GM19023 (cell line): Measurements from ENCODE around the gene ARL4C.

Experiments used
- ATAC-seq: cut with Tn5 transposase; IDR thresholded peaks from one replicate; pipeline ENCODE4 v1.9.1; 2021; ENCODE audit warnings: mild to moderate bottlenecking, moderate library complexity; ENCODE audit not compliant: unreplicated experiment

The ARL4C gene

DNA sequence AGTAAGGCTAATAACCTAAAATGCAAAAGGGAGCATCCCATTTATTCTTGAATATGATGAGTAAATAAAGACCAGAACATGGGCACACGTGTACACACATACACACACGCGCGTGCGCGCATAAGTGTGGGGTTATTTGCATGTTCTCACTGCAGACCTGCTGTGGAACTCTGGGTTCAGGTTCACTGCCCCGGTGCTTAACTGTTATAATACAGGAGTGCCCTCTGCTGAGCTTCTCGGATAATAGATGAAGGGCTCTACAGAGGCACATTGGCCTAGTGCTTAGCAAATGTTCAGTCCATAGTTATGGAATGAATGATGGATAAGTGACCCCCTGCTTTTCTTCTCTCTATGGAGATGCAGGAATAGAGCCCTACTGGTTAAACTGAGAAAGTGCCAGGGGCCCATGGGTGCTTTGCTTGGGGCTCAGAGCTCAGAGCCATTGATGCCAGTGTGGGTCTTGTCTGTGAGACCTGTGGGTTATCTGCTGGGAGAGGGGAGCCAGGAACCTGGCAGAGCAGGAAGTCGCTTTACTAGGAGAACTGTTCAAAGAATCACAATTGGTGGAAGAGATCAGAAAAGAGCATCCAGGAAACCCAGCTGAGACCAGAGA, 3.6 kb upstream of the ARL4C start:
- peak; percentile 35 for ATAC-seq

DNA sequence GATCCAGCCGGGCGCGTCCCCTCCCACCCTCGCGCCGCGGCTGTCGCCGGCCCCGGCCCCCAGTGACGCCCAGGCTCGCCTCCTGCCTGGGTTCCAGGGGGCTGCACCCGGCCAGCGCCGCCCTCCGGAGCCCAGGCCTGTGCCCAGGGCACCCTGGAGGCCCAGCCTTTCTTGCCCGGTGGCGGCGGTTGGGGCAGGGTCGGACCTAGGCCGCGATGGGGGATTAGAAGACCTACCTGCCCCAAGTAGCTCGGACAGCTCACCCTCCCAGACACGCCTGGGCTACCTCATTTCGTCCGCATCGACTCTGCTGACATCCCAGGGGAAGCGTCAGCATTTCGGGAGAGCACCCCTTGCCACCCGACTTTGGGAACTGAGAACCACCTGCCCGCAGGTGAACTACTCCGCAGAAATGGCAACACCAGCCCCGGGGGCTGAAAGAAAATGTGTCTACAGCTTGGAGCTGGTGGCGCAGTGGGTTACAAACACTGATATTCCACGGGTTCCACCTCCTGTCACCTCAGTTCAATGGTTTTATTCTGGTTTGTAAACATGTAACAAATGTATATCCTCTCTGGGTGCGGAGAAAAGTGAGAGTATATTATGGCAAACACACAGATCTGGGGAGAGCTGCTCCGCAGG, 834 bp upstream of the ARL4C start:
- ATAC-seq: no peak

DNA sequence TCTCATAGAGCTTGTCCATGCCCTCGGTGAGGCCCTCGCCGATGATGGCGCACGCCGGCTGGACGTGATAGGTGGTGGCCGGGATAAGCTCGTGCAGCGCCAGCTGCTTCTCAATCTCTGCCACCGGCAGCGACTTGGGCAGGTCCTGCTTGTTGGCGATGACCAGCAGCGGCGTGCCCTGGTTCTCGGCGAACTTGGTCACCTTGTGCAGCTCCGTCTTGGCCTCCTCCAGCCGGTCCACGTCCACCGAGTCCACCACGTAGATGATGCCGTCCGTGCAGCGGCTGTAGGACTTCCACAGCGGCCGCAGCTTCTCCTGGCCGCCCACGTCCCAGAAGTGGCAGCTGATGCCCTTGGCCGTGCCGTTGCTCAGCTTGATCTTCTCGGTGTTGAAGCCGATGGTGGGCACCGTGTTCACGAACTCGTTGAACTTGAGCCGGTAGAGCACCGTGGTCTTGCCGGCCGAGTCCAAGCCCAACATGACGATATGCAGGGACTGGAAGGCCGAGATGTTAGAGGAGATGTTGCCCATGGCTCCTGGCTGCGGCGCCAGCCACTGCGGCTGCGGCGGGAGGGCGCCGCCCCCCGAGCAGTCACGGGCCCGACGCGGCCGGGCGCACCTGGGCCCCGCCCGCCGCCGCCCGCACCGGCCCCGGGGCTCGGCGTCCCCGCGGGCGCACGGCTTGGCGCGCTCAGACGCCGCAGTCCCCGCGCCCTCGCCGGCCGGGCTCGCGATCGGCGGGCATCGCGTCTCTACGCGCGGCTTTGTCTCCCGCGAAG, 636 bp downstream of the ARL4C start:
- peak; percentile 57 for ATAC-seq

DNA sequence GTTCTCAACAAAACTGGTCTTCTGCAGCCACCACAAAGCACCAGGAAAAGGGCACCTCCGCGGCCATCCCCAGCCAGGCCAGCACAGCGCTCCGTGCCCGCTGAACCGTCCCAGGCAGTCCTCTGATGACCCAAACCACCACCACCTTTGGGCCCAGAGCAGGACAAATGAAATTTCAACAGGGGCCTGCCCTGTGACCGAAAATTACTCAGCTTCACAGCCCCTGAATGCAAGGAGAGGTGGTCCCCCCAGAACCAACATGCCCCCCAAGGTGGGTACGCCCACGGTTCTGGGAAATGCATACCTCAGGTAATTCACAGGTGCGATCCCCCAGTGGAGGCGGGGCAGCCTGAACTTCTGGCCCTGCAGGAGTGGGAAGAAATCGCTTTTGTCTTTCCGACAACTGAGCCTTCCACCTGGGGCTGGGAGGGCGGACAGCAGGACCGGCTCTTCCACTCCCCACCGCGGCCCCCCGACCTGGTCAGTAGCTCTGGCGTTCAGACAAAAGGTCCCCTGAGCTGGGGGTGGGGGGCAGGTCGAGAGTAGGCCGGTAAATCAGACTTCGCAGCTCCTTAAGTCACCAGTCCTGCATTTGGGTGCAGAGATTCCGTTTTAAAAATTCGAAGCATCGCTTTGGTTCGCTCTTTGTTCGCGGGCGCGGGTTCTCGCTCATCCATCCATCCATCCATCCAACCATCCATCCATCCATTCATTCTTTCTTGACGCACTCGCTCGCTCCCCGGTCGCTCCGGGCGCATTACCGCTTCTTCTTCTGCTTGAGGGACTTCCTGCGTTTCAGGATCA, 1.4 kb downstream of the ARL4C start:
- ATAC-seq: no peak

DNA sequence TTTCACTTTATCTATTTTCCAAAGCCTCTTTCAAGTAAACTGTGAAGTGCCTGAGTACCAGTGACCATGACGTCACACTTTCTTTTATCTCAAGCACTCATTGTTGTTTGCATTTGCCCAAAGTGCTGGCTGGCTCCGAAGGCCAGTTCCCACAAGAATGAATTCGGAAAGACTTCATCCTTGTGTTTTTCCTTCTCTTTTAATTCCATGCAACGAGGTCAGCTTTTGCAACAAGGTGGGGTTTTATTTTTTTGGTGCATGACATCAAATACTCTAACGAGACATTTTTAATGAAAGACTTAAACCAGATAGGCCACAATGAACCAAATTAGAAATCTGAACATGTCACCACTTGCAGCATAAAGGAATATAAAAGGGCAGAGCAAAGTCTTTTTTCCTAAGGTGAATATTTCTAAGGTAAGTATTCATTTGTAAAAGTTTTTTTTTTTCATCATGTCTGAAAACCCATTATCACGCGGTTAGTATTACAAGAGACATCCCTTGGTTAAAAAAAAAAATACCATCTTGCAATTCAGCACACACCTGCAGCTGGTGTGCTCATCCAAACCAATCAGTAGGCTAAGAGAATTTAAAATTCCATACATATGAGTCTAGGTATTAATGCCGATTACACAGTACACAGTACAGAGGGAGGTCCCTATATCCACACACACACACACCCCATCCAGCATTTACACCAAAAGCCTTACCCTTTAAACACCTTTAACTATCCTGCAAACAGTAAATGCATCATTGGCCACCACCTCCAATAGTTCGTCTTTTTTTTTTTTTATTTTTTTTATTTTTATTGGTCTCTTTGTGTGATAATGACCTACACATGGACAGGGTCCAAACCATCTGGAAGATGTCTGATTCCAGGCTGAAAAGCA, 2.3 kb downstream of the ARL4C start:
- no peak for ATAC-seq

DNA sequence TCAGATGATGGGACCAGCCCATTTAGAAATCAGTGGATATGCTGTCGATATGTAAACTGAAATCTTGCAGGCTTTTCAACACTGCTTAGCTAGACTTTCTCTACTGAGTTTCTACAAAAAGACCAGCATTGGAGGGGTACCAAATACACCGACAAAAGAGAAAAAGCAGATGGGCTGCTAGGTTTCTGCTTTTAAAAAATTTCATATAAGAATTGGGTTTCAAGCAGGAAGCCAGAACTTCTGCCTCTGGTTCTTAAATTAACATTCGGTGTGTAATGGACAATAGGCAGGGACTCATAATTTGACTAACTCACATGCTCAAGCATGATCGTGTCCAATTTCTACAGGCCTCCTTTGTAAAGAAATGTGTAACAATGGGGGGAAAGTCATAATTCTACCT, 3.1 kb downstream of the ARL4C start:
- no peak for ATAC-seq

DNA sequence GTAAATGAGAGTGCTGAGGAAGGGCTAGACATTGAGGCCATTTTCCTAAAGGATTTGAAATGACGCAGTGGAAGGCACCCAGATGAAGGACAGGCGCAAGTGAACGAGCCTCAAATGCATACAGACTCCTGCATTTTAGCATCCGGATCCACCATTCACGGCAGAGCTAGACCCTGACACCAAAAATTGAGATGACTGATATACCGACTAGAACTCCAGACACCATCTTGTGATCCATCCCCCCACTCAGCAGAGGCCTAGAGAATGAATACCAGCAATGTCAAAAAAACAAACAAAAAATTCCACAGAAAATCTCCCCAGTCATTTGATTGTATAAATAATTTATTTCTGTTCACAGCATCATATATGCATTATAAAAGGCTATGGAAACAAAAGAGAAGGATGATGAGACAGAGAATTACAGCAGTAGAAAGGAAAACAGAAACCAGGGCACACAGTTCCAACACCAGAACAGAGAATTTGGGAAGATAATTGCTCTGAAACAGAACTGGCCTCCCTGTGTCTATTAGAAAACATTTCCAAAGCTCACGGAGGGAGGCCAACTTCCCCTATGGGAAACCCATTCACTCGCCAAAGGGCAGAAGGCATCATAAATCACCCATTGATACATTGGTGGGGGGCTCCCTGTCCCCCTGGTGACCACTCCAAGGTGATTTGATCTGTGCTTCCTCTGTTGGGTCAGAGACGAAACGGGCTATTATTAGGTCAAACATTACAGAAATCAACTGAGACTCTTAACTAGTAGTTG, 4.0 kb downstream of the ARL4C start:
- no peak for ATAC-seq

DNA sequence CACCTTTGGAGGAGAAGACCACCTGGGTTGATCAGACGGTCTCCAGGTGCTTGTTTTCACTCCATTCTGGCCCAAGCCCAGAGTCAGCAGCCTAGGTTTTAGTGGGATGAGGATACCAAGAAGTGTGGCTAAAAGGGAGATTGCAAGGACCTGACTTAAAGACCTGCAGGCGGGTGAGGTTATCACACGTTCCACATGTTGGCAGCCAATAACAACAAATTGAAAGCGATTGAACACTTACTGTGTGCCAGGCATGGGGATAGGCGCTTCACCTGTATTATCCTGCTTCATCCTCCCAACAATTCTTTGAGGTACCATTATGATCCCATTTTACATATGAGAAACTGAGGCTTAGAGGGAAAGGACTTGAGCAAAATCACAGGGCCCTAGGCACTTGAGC, 5.0 kb downstream of the ARL4C start:
- no peak for ATAC-seq

DNA sequence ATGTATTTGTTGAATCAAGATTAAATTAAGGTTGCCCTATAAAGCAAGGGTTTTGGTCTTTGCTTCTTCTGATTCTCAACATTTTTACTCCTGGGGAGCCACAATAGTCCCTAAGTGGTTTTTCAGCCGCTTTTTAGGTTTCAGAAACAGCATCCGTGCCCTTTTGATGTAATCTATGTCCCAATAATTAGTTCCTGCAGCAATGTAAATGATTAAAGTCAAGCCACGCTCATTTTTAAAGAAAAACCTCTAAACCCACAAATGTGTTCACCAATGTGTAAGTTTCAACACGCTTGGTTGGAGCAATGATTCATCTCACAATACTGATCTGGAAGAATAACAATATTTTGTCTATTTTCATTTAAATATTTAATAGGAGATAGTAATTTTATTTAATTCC, 5.6 kb downstream of the ARL4C start:
- no peak for ATAC-seq

DNA sequence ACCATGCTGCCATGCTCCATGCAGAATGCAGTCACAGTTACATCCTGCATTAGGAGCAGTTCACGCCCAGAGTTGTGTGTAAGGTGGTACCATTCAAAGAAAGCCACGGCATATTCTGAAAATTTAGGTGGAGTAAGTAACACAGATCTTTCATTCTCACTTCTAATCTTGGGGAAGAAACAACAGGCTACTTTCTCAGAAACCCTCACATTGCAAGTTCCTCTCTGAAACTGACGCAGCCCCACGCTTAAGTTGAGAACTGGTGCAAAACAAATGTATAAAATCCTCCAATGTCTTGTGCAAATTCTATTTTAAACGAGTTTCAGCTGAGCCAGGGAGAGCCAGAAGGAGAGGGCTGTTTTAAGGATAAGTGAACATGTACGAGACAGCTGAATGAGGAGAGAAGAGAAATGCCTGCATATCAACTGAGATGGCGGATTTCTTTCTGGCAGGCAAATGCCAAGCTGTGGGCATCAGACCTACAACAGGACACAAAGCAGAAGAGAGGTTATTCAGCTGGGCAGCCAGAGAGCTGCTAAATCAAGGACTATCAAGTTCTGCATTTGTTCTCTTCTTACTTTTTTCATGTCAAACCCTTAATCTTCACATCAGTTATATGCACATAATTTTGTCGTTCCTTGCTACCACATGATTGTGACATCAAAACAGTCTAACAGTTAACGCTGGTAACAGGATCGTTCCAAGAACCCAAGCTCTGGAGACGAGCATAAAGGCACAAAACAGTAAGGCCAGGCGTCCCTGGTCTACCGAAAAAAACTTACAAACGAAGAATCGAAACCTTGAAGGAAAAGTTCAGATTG, 6.4 kb downstream of the ARL4C start:
- no peak for ATAC-seq

DNA sequence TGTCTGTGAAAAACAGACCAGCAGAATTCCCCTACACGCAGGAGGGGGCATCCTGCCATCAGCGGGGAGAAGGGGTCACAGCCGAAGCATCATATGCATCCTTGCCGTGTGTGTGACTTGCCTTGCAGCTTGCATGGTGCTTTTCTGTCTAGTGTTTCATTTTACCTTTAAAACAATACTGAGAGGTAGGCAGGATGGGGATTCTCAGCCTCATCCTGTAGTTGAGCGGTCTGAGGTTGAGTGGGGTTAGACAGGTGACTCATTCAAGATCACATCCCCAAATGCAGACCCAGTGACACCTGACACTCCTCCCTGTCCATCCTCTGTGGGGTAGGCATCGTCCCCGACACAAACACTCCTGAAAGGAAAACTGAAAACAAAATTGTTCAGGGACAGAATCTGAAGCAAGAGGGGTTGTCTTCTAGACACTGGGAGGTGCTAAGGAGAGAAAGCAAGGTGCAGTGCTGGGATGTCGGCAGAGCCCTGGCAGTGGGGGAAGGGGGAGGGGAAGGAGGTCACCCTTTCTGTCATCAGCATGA, 7.9 kb downstream of the ARL4C start:
- peak; percentile 66 for ATAC-seq

DNA sequence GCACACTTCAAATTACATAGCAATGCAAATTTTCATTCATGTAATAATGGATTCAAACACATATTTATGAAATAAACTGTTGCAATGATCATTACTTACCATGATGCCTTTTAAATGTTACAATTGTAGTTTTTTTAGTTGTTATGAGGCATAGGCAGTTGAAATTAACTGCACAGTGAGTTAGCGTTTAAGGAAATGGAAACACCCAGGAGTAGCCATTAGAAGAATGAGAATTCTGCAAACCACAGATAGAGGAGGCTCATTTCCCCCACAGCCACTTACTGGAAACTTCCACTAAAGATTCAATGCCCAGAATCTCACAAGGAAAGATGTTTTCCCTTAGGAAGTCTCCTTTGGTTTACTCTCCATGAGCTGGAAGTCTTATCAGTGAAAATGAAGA, 8.4 kb downstream of the ARL4C start:
- ATAC-seq: no peak

DNA sequence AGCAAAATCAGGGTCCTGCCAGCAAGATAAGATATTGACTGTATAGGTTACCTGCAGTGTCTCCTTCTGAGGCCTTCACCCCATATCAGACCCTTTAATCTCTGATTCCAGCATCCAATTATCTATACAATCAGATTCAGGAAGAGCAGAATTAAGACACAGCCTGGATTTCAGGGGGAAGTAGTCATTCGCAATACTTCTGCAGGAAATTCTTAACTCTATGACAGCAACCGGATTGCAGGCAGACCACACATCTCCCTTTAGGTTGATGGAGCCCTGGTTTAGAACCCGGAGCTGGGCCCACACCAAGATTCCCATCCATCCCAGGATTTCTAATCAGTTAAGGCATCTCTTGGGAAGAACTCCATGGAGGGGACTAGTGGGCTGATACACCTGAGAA, 9.5 kb downstream of the ARL4C start:
- no peak for ATAC-seq

DNA sequence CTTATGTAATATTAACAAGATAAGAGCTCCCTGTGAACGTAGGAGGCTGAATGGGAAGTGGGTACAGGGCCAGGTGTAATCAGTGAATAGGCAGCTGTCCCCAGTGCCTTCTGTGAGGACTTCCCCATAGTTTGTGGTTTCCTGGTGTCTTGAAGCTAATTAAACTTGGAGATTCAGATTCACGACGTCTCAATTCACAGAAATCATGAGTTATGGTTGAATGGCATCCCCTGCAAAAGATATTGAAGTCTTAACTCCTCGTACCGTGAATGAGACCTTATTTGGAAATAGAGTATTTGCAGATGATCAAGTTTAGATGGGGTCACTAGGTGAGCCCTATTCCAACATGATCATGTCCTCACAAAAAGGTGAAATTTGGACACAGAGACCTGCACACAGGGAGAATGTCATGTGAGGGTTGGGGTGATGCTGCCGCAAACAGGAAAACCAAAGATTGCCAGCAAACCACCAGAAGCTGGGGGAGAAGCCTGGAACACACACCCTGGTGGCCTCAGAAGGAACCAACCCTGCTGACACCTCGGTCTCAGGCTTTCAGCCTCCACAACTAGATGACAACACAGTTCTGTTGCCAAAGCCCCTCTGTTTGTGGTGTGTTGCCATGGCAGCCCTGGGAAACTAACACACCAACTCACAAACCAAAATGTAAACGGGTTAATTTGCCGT, 13.2 kb downstream of the ARL4C start:
- peak; percentile 52 for ATAC-seq

DNA sequence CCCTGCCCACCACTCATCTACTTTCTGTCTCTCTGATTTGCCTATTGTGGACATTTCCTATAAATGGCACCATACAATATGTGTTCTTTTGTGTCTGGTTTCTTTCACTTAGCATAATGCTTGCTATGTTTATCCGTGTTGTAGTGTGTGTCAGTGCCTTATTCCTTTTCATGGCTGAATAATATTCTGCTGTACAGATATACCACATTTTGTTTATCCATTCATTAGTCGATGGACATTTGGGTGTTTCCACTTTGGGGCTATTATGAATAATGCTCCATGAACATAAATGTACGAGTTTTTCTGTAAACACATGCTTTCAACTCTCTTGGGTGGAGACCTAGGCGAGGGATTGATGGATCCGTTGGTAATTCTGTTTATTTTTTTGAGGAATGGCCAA, 15.6 kb downstream of the ARL4C start:
- ATAC-seq: no peak

DNA sequence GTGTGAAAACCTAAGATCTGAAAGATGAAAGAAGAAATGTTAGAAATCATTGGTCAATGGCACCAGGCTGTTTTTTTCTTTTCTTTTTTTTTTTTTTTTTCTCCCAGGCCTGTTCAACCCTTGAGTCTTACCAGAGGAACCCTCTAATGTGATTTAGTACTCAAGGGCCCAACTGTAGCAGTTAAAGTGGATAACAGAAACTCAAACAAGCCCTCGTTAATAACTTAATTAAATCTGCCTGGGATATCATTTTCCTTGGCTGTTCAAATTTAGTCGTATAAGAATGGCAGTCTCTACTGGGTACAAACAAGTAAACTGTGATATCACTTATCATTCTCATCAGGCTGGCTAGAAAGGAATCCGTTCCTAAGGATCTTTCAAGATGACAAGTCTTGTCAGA, 16.5 kb downstream of the ARL4C start:
- no peak for ATAC-seq

DNA sequence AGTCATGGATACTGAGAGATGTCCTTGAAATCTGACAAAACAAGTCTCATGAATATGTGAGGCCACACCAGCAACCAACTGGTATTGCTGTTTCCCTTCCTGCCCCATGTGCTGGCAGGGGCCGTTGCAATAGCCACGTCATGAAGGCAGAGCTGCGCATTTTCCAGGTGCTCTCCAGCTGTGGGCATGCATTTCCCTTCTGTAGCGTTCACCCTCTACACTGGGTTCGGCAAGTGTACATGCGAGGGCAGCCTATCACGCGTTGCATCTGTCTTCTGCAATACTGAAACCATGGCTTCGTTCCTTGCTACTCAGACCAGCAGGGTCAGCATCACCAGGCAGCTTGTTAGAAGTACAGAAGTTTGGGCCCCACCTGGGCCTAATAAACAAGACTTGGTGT, 17.4 kb downstream of the ARL4C start:
- ATAC-seq: no peak
